Ishikawa (cell line): ENCODE measurements around the gene BSG.
A peak's percentile ranks its signal among the peaks of the same experiment; 100 is the strongest.

Experiments
- CEBPB ChIP-seq: IDR thresholded peaks from 2 replicates; pipeline ENCODE4 v1.6.1; 2012
- CREB1 ChIP-seq: IDR thresholded peaks from 2 replicates; pipeline ENCODE4 v1.6.1; 2012; ENCODE audit warnings: low read depth
- EGR1 ChIP-seq: IDR thresholded peaks from 2 replicates; pipeline ENCODE4 v1.6.1; 2012
- EP300 ChIP-seq: IDR thresholded peaks from 2 replicates; pipeline ENCODE4 v1.6.1; 2012; ENCODE audit warnings: borderline replicate concordance
- FOXM1 ChIP-seq: IDR thresholded peaks from 2 replicates; pipeline ENCODE4 v1.6.1; 2012; ENCODE audit warnings: low read depth, borderline replicate concordance
- MAX ChIP-seq: IDR thresholded peaks from 2 replicates; pipeline ENCODE4 v1.6.1; 2012
- NFIC ChIP-seq: IDR thresholded peaks from 2 replicates; pipeline ENCODE4 v1.6.1; 2012
- RAD21 ChIP-seq: IDR thresholded peaks from 2 replicates; pipeline ENCODE4 v1.6.1; 2012; ENCODE audit warnings: low read depth
- TAF1 ChIP-seq: IDR thresholded peaks from 2 replicates; pipeline ENCODE4 v1.6.1; 2012; ENCODE audit warnings: low read depth, mild to moderate bottlenecking
- TCF12 ChIP-seq: IDR thresholded peaks from 2 replicates; pipeline ENCODE4 v1.6.1; 2012; ENCODE audit warnings: low read depth
- TEAD4 ChIP-seq: IDR thresholded peaks from 2 replicates; pipeline ENCODE4 v1.6.1; 2012
- YY1 ChIP-seq: IDR thresholded peaks from 2 replicates; pipeline ENCODE4 v1.6.1; 2012; ENCODE audit warnings: low read depth
- ZBTB7A ChIP-seq: IDR thresholded peaks from 2 replicates; pipeline ENCODE4 v1.6.1; 2012; ENCODE audit warnings: low read depth
- TF ChIP-seq, protein P1 (sequence below): IDR thresholded peaks from 2 replicates; pipeline ENCODE4 v1.6.1; 2012
- TF ChIP-seq, protein P2 (sequence below): IDR thresholded peaks from 2 replicates; pipeline ENCODE4 v1.6.1; 2012; ENCODE audit warnings: low read depth, mild to moderate bottlenecking

Gene BSG

DNA sequence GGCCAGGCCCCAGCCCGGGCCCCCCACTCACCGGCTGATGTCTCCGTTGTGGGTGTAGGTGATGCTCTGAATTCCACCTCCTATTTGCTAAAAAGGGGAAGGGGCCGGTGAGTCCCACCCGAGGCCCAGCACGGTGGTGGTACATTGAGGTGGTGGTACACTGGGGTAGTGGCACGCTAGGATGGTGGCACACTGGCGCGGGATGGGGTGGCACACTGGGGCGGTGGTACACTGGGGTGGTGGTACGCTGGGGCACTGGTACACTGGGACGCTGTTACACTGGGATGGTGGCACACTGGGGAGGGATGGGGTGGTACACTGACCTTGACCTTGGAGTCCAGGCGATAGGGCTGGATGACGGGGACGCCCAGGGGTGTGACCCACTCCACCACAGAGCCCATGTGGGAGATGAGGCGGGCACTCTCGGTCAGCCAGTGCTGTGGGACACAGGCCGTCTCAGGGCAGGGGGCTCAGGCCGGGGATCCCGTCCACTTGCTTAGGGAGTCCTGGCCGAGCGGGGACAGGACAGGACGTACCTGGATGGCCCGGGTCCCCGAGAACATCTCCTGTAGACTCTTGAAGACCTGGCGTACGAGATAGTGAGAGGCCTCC, 46.4 kb downstream of the BSG start:
- TF ChIP-seq FOXM1 (no peak), MAX (no peak), EGR1 (no peak), RAD21 (no peak), TAF1 (no peak), YY1 (no peak), CEBPB (no peak), EP300 (no peak), ZBTB7A (no peak), CREB1 (no peak), TEAD4 (no peak), NFIC (no peak), TCF12 (no peak)
- TF ChIP-seq, protein P1, sequence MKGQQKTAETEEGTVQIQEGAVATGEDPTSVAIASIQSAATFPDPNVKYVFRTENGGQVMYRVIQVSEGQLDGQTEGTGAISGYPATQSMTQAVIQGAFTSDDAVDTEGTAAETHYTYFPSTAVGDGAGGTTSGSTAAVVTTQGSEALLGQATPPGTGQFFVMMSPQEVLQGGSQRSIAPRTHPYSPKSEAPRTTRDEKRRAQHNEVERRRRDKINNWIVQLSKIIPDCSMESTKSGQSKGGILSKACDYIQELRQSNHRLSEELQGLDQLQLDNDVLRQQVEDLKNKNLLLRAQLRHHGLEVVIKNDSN = no peak
- TF ChIP-seq, protein P2, sequence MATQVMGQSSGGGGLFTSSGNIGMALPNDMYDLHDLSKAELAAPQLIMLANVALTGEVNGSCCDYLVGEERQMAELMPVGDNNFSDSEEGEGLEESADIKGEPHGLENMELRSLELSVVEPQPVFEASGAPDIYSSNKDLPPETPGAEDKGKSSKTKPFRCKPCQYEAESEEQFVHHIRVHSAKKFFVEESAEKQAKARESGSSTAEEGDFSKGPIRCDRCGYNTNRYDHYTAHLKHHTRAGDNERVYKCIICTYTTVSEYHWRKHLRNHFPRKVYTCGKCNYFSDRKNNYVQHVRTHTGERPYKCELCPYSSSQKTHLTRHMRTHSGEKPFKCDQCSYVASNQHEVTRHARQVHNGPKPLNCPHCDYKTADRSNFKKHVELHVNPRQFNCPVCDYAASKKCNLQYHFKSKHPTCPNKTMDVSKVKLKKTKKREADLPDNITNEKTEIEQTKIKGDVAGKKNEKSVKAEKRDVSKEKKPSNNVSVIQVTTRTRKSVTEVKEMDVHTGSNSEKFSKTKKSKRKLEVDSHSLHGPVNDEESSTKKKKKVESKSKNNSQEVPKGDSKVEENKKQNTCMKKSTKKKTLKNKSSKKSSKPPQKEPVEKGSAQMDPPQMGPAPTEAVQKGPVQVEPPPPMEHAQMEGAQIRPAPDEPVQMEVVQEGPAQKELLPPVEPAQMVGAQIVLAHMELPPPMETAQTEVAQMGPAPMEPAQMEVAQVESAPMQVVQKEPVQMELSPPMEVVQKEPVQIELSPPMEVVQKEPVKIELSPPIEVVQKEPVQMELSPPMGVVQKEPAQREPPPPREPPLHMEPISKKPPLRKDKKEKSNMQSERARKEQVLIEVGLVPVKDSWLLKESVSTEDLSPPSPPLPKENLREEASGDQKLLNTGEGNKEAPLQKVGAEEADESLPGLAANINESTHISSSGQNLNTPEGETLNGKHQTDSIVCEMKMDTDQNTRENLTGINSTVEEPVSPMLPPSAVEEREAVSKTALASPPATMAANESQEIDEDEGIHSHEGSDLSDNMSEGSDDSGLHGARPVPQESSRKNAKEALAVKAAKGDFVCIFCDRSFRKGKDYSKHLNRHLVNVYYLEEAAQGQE = no peak

DNA sequence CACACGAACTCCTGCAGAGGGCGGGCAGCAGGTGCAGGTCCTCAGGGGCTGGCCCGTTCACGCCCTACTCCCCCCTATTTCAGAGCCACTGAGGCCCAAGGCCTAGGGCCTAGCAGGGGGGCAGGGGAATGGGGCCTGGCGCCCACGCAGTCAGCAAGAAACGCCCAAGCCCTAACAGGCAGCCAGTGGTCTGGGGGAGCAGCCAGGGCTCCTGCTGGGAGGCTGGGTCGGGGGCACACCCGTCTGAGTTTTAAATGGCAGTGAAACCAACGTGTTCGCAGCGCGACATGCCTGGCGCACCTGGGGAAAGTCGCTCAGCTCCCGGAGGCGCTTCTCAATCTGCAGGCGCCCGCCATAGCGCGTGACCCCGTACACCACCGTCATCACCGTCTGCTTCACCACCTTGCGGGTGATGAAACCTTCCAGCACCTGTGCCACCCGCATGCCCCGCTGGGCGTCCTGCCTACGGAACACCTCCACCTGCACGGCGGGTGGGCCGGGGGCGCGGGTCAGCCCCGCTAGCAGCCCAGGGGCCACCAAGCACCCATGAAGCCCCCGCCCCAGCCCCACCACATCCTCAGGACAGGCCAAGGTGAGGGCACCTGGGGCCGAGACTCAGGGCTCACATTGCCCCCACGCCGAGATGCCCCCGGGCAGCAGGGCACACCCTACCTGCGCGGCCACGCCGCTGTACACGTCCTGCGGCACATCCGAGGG, 47.0 kb downstream of the BSG start:
- TF ChIP-seq, protein P1 = no peak
- TF ChIP-seq YY1 (no peak), EP300 (no peak), FOXM1 (no peak), TAF1 (no peak), CEBPB (no peak), RAD21 (no peak), EGR1 (no peak), TCF12 (no peak)

- no peak for TF ChIP-seq YY1
Measured at GRCh38 chr19:620166-620862, 47.9 kb downstream of the BSG start.

- TF ChIP-seq TAF1 (no peak), EP300 (no peak), CREB1 (no peak), NFIC (no peak), TCF12 (no peak), EGR1 (no peak)
Measured at GRCh38 chr19:621819-622218, 49.4 kb downstream of the BSG start.

- TF ChIP-seq EP300 (no peak), RAD21 (no peak), CEBPB (no peak), NFIC (no peak), TEAD4 (no peak)
- TF ChIP-seq, protein P1 = no peak
Measured at GRCh38 chr19:622666-623065, 50.3 kb downstream of the BSG start.

DNA sequence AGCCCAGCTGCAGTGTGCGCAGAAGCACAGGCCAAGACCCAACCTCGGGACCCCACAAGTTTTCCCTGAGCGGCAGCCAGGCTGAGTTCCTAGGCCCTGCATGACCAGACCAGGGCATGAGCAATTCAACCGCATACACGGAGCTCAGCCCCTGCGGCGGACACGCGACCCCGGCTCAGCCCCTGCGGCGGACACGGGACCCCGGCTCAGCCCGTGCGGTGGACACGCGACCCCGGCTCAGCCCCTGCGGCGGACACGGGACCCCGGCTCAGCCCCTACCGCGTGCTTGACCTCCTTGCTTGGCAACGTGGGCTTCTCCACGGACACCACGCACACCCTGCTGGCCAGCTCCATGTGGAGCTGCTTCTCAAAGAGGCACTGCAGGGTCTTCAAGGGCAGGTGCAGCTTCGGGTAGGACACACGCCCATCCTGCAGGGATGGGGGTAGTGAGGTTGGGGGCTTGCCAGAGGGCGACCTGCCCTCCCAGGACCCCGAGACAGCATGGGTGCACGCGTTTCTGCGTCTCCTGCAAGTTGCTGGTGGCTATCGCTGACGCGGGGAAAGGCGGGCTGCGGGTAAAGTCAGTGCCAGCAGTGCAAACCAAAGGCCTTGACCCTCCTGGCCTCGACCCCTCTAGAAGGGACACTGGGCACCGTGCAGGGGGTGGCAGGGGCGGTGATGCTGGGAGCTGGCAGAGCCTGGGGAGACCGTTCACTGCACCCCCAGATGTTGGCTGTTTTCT, 51.0 kb downstream of the BSG start:
- TF ChIP-seq TAF1 = no peak
- no peak for TF ChIP-seq RAD21
- no peak for TF ChIP-seq EGR1
- no peak for TF ChIP-seq FOXM1

GRCh38 chr19:623974-624373, 51.6 kb downstream of the BSG start:
- TF ChIP-seq, protein P2 = no peak
- TF ChIP-seq EP300 (peak; percentile 98), ZBTB7A (peak; percentile 21; the same call in 1 of the 2 replicates), NFIC (peak; percentile 91), MAX (peak; percentile 87), EGR1 (no peak), TEAD4 (peak; percentile 96), CREB1 (peak; percentile 79), TAF1 (no peak), CEBPB (no peak; the same call in 1 of the 2 replicates), YY1 (peak; percentile 73; the same call in 1 of the 2 replicates), TCF12 (peak; percentile 97), FOXM1 (peak; percentile 93), RAD21 (no peak; the same call in 1 of the 2 replicates)
- TF ChIP-seq, protein P1 = peak; percentile 49; the same call in 1 of the 2 replicates
